ENCODE data around the gene NDUFS5. TPM values are rescaled to one million over a fixed set of nuclear protein-coding genes. Genes with fewer than 3 reads are reported as not detected.

NDUFS5 gene
- total RNA-seq, 1 donor from 2014 or later, result 738 TPM

DNA sequence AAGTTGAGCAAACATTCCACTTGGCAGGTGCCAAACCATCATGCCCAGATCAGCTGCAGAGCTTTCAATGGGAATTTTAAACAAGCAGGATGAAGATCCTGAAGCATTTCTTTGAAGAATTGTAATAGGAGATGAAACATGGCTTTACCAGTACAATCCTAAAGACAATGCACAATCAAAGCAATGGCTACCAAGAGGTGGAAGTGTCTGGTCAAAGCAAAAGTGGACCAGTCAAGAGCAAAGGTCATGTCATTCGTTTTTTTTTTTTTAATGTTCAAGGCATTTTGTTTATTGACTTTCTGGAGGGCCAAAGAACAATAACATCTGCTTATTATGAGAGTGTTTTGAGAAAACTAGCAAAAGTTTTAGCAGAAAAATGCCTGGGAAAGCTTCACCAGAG is 3.0 kb upstream of the NDUFS5 start:
- Histone ChIP-seq H3K9me3 (ENCODE audit: low read depth) (no peaks in the 10 kb centered on the region), H2AFZ (replicated peaks) (no peak overlapping the region), H3K27ac (no peak overlapping the region), H3K9ac (no peak overlapping the region), H3F3A (ENCODE audit: low read depth) (peaks cover 11% of the 10 kb centered on the region), H3K4me2 (no peak overlapping the region), H3K27me3 (no peaks in the 10 kb centered on the region), H3K4me3 (no peak overlapping the region), H3K36me3 (no peaks in the 10 kb centered on the region), H3K4me1 (peaks cover 4% of the 10 kb centered on the region), H3K79me2 (ENCODE audit: low read depth) (peaks cover 19% of the 10 kb centered on the region), H4K20me1 (ENCODE audit: low read depth) (no peaks in the 10 kb centered on the region)
- no peaks in the 10 kb centered on the region for H3K27me3 Mint-ChIP-seq (ENCODE audit: insufficient read depth, low read depth)
- no peak for DNase-seq (ENCODE audit: low spot score)
- no peak overlapping the region for H3K4me3 Mint-ChIP-seq
- H3K27ac Mint-ChIP-seq, result no peak overlapping the region
- H3K9me3 Mint-ChIP-seq, result no peaks in the 10 kb centered on the region
- TF ChIP-seq, protein P1, sequence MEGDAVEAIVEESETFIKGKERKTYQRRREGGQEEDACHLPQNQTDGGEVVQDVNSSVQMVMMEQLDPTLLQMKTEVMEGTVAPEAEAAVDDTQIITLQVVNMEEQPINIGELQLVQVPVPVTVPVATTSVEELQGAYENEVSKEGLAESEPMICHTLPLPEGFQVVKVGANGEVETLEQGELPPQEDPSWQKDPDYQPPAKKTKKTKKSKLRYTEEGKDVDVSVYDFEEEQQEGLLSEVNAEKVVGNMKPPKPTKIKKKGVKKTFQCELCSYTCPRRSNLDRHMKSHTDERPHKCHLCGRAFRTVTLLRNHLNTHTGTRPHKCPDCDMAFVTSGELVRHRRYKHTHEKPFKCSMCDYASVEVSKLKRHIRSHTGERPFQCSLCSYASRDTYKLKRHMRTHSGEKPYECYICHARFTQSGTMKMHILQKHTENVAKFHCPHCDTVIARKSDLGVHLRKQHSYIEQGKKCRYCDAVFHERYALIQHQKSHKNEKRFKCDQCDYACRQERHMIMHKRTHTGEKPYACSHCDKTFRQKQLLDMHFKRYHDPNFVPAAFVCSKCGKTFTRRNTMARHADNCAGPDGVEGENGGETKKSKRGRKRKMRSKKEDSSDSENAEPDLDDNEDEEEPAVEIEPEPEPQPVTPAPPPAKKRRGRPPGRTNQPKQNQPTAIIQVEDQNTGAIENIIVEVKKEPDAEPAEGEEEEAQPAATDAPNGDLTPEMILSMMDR (IDR thresholded peaks at IDR 0.05), result no peak
- TF ChIP-seq EZH2 (IDR thresholded peaks at IDR 0.05), result no peak
- TF ChIP-seq EZH2phosphoT487 (IDR thresholded peaks at IDR 0.05), result no peak
- H3K36me3 Mint-ChIP-seq, result no peaks in the 10 kb centered on the region
- peaks cover 11% of the 10 kb centered on the region for H3K4me1 Mint-ChIP-seq

DNA sequence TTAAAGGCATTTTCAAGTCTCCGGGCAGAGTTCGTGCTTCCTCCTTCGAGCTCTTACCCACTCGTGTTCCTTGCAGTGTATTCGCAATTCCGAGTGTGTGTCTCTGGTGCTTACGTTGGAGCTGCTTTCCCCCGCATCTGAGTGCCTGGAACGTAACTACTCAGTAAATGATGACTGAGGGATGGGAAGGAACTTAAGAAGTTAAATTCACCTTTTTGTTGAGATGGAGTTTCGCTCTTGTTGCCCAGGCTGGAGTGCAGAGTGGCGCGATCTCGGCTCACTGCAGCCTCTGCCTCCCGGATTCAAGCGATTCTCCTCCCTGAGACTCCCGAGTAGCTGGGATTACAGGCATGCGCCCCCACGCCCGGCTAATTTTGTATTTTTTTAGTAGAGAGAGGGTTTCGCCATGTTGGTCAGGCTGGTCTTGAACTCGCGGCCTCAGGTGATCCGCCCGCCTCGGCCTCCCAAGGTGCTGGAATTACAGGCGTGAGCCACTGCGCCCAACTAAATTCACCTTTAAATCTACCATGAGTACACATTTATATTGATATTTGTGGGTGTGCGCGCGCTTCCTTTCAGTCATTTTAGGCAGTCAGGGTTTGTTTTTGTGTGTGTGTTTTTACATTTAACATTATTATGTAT is 837 bp downstream of the NDUFS5 start:
- peak overlapping the region; percentile 98 for H3K27ac Mint-ChIP-seq
- Histone ChIP-seq H3K4me2 (peak overlapping the region; percentile 79), H3K79me2 (ENCODE audit: low read depth) (peaks cover 56% of the 10 kb centered on the region), H3K9me3 (ENCODE audit: low read depth) (no peaks in the 10 kb centered on the region), H2AFZ (replicated peaks) (no peak overlapping the region), H3K4me1 (peaks cover 4% of the 10 kb centered on the region), H3K4me3 (peak overlapping the region; percentile 75), H3K36me3 (peaks cover 7% of the 10 kb centered on the region), H4K20me1 (ENCODE audit: low read depth) (peaks cover 7% of the 10 kb centered on the region), H3K9ac (peak overlapping the region; percentile 55), H3K27ac (no peak overlapping the region), H3K27me3 (no peaks in the 10 kb centered on the region), H3F3A (ENCODE audit: low read depth) (peaks cover 11% of the 10 kb centered on the region)
- peak overlapping the region; percentile 96 for H3K4me3 Mint-ChIP-seq
- peaks cover 11% of the 10 kb centered on the region for H3K4me1 Mint-ChIP-seq
- no peak for TF ChIP-seq EZH2phosphoT487 (IDR thresholded peaks at IDR 0.05)
- TF ChIP-seq, protein P1 (IDR thresholded peaks at IDR 0.05), result no peak
- no peak for TF ChIP-seq EZH2 (IDR thresholded peaks at IDR 0.05)
- H3K9me3 Mint-ChIP-seq, result no peaks in the 10 kb centered on the region
- DNase-seq (ENCODE audit: low spot score), result no peak
- H3K36me3 Mint-ChIP-seq, result peaks cover 14% of the 10 kb centered on the region
- no peaks in the 10 kb centered on the region for H3K27me3 Mint-ChIP-seq (ENCODE audit: insufficient read depth, low read depth)

DNA sequence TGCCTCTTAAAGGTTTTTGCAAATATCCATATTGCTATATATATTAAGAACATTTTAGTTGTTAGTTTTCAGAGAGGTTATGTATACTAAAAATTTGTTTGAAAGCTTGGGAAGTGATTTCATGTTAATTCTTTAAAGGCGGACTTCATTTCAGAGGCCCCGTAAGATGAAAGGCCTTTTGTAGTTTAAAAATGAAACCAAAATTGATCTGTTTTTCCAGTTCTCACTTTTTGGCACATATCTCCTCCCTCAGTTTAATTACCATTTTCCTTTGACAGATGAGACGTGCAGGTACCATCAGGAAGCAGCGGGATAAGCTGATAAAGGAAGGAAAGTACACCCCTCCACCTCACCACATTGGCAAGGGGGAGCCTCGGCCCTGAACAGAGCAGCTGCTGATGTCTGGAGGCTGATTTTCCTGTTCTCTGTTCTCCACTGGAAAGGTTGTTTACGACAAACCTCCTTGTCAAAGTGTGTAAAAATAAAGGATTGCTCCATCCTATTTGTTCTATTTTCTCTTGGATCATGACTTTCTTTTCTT is 8.0 kb downstream of the NDUFS5 start:
- TF ChIP-seq, protein P1 (IDR thresholded peaks at IDR 0.05), result no peak
- TF ChIP-seq EZH2 (IDR thresholded peaks at IDR 0.05) (no peak), EZH2phosphoT487 (IDR thresholded peaks at IDR 0.05) (no peak)
- Histone ChIP-seq H4K20me1 (ENCODE audit: low read depth) (peaks cover 7% of the 10 kb centered on the region), H3K9me3 (ENCODE audit: low read depth) (no peaks in the 10 kb centered on the region), H3K4me1 (no peaks in the 10 kb centered on the region), H3K27ac (no peak overlapping the region), H3K9ac (no peak overlapping the region), H3K79me2 (ENCODE audit: low read depth) (peaks cover 36% of the 10 kb centered on the region), H2AFZ (replicated peaks) (no peak overlapping the region), H3K4me2 (no peak overlapping the region), H3K36me3 (peaks cover 7% of the 10 kb centered on the region), H3F3A (ENCODE audit: low read depth) (no peaks in the 10 kb centered on the region), H3K27me3 (no peaks in the 10 kb centered on the region), H3K4me3 (no peak overlapping the region)
- no peak overlapping the region for H3K27ac Mint-ChIP-seq
- peaks cover 29% of the 10 kb centered on the region for H3K36me3 Mint-ChIP-seq
- H3K9me3 Mint-ChIP-seq, result no peaks in the 10 kb centered on the region
- peaks cover 5% of the 10 kb centered on the region for H3K27me3 Mint-ChIP-seq (ENCODE audit: insufficient read depth, low read depth)
- DNase-seq (ENCODE audit: low spot score), result no peak
- no peak overlapping the region for H3K4me3 Mint-ChIP-seq
- H3K4me1 Mint-ChIP-seq, result no peaks in the 10 kb centered on the region
